Suprapubic skin (tissue), 4 donors: ENCODE measurements around the gene SDHA. TPM values are rescaled to one million over a fixed set of nuclear protein-coding genes. Genes with fewer than 3 reads are reported as not detected.
"Not testable (repeated sequence)": the region's sequence is repeated elsewhere in the genome, so short reads cannot be mapped to it uniquely, and the experiment has no call there.

Experiments
- DNase-seq, 2 donors: peaks; one replicate each; pipeline ENCODE4 v3.0.0-alpha.2; 2019; ENCODE audit warnings: low spot score in 2 of 2
- H3K27ac ChIP-seq: fragments of 200-600 bp; sonication (generic); one replicate; pipeline ENCODE4 v1.5.1; 2019
- H3K27me3 ChIP-seq: fragments of 200-600 bp; sonication (generic); one replicate; pipeline ENCODE4 v1.5.1; 2019
- H3K36me3 ChIP-seq: fragments of 200-600 bp; sonication (generic); one replicate; pipeline ENCODE4 v1.5.1; 2019
- H3K4me1 ChIP-seq: fragments of 200-600 bp; sonication (generic); one replicate; pipeline ENCODE4 v1.5.1; 2019
- H3K4me3 ChIP-seq: fragments of 200-600 bp; sonication (generic); one replicate; pipeline ENCODE4 v1.5.1; 2019; ENCODE audit warnings: mild to moderate bottlenecking
- H3K9me3 ChIP-seq: fragments of 200-600 bp; sonication (generic); one replicate; pipeline ENCODE4 v1.5.1; 2019
- EP300 ChIP-seq: sonication (generic); formaldehyde crosslinking; IDR thresholded peaks from one replicate; pipeline ENCODE4 v1.6.1; 2017; ENCODE audit warnings: antibody characterized with exemption
- POLR2A ChIP-seq, 2 donors: fragments of 450-650 bp; IDR thresholded peaks; one replicate each; pipeline ENCODE4 v1.6.1; 2017; ENCODE audit warnings: antibody characterized with exemption in 2 of 2, mild to moderate bottlenecking in 2 of 2, moderate library complexity in 2 of 2
- POLR2AphosphoS5 ChIP-seq, 3 donors: sonication (generic); formaldehyde crosslinking; IDR thresholded peaks; one replicate each; pipeline ENCODE4 v1.6.1; 2017; ENCODE audit warnings: antibody characterized with exemption in 3 of 3
- WGBS: methylation state at CpG from one replicate; pipeline ENCODE4 v1.1.5; 2018; 5-methylcytosine and 5-hydroxymethylcytosine counted together
- total RNA-seq, 4 donors: library from RNA; depleted of rRNA; stranded (reverse); fragments of >200 nt; gene quantifications; one replicate each; pipeline ENCODE4 v1.1.0, GENCODE V29; 2016

SDHA gene
- total RNA-seq, 4 donors from 2014 or later = 51.5 to 80.2 (median 68.7) TPM

GRCh38 chr5:234450-234849, 16.3 kb downstream of the SDHA start:
- Histone ChIP-seq H3K4me3 (no peak overlapping the region), H3K27me3 (no peaks in the 10 kb centered on the region), H3K9me3 (no peaks in the 10 kb centered on the region), H3K4me1 (no peaks in the 10 kb centered on the region), H3K27ac (no peak overlapping the region), H3K36me3 (peaks cover 93% of the 10 kb centered on the region)
- no peak for TF ChIP-seq POLR2AphosphoS5 (IDR thresholded peaks at IDR 0.05)
- TF ChIP-seq EP300 = no peak
- no peak for TF ChIP-seq POLR2A (IDR thresholded peaks at IDR 0.05)
- no peak for DNase-seq
- 93% methylated on average over 8 of the region's 8 CpGs for WGBS

GRCh38 chr5:235527-235926, 17.4 kb downstream of the SDHA start:
- DNase-seq, H3K27ac ChIP-seq, H3K4me1 ChIP-seq, H3K27me3 ChIP-seq, H3K9me3 ChIP-seq, H3K4me3 ChIP-seq: not testable (repeated sequence)
- WGBS = 95% methylated on average over 6 of the region's 9 CpGs
- peaks cover 93% of the 10 kb centered on the region for H3K36me3 ChIP-seq

DNA sequence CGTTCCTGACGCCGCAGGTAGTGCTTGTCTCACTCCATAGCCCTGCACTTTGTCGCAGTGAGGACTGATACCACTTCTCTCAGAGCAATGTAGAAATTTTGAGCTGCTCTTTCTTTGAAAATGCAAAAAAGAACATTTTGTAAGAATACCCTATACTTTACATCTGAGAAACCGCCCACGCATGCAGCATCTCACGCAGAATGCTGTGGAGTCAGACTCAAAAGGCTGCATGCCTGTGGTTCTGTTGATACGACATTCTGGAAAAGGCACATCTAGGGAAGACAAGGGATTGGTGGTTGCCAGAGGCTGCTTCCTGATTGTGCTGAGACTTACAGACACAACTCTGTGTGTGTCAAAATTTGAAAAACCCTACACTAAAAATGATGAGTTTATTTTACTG, 19.8 kb downstream of the SDHA start:
- peaks cover 95% of the 10 kb centered on the region for H3K36me3 ChIP-seq
- DNase-seq, H3K4me1 ChIP-seq, H3K9me3 ChIP-seq, H3K4me3 ChIP-seq, H3K27me3 ChIP-seq, H3K27ac ChIP-seq: not testable (repeated sequence)
- 94% methylated on average over 8 of the region's 8 CpGs for WGBS

GRCh38 chr5:240550-240949, 22.4 kb downstream of the SDHA start:
- not testable (repeated sequence) for H3K27ac ChIP-seq, H3K4me3 ChIP-seq, H3K27me3 ChIP-seq, H3K4me1 ChIP-seq, DNase-seq, H3K9me3 ChIP-seq
- H3K36me3 ChIP-seq = peaks cover 84% of the 10 kb centered on the region
- 98% methylated on average over 7 of the region's 7 CpGs for WGBS

DNA sequence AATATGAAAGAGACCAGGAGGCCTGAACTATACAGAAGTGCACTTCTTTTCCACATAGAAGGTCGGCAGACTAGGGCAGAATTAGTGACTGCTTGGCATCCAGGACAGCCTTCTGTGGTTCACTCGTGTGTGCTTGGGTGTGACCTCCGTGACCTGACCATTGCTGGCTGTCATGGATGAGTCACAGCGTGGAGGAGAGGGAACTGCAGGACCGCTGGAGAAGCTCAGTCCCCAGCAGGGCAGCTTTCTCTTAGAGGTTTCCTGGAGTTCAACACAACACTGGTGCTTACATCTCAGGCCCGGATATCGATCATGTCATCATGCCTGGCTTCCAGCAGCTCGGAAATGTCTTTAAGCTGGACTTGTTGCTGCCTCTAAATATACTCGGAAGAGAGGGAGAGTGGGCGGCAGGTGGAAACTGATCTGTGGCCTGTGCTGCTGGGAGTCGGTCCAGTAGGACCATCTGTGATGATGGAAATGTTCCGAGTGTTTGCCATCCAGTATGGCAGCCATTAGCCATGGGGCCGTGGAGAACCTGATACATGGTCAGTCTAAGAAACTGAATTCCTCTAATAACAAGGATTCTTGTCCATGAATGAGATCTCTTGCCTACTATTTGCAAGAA, 23.0 kb downstream of the SDHA start:
- H3K4me1 ChIP-seq, DNase-seq, H3K27me3 ChIP-seq, H3K4me3 ChIP-seq, H3K9me3 ChIP-seq, H3K27ac ChIP-seq: not testable (repeated sequence)
- WGBS = 92% methylated on average over 11 of the region's 13 CpGs
- H3K36me3 ChIP-seq = peaks cover 84% of the 10 kb centered on the region

DNA sequence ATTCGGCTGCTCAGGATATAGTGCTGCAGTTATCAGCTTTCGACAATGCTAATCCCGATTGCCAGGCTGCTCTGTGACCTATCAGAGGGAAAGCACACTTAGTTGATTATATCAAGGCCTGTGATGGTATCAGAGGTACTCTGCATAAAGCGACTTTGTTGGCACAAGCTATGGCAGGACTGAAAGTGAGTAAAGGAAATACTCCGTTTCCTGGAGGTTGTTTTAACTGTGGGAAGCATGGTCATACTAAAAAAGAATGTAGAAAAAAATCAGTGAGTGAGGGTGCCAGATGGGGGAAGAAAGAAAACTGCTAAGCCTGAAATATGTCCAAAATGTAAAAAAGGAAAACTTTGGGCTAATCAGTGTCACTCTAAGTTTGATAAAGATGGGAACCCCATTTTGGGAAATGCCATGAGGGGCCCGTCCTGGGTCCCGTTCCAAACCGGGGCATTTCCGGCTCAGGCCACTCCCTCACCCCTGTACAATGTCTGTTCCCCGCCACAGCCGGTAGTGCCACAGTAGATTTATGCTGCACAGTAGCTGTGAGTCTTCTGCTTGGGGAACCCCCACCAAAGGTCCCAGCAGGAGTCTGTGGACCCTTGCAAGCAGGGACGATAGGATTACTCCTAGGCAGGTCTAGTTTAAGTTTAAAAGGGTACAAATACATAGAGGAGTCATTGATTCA, 25.7 kb downstream of the SDHA start:
- not testable (repeated sequence) for H3K27me3 ChIP-seq, H3K4me3 ChIP-seq, H3K27ac ChIP-seq, DNase-seq, H3K4me1 ChIP-seq, H3K9me3 ChIP-seq
- WGBS = 72% methylated on average over 12 of the region's 12 CpGs
- peaks cover 77% of the 10 kb centered on the region for H3K36me3 ChIP-seq

- H3K27me3 ChIP-seq, H3K4me1 ChIP-seq, H3K9me3 ChIP-seq, DNase-seq, H3K27ac ChIP-seq, H3K4me3 ChIP-seq: not testable (repeated sequence)
- H3K36me3 ChIP-seq = peaks cover 75% of the 10 kb centered on the region
- 94% methylated on average over 5 of the region's 5 CpGs for WGBS
These were observed 27.6 kb downstream of the SDHA start for GRCh38 chr5:245717-246116.

- not testable (repeated sequence) for DNase-seq, H3K4me3 ChIP-seq, H3K27ac ChIP-seq, H3K4me1 ChIP-seq, H3K9me3 ChIP-seq, H3K27me3 ChIP-seq
- WGBS = 90% methylated on average over 2 of the region's 9 CpGs
- H3K36me3 ChIP-seq = peaks cover 71% of the 10 kb centered on the region
These were observed 32.3 kb downstream of the SDHA start for GRCh38 chr5:250396-250795.

- H3K9me3 ChIP-seq, H3K27ac ChIP-seq, H3K27me3 ChIP-seq, DNase-seq, H3K4me3 ChIP-seq, H3K4me1 ChIP-seq: not testable (repeated sequence)
- peaks cover 69% of the 10 kb centered on the region for H3K36me3 ChIP-seq
- WGBS = 98% methylated on average over 6 of the region's 12 CpGs
These were observed 32.9 kb downstream of the SDHA start for GRCh38 chr5:251016-251415.

DNA sequence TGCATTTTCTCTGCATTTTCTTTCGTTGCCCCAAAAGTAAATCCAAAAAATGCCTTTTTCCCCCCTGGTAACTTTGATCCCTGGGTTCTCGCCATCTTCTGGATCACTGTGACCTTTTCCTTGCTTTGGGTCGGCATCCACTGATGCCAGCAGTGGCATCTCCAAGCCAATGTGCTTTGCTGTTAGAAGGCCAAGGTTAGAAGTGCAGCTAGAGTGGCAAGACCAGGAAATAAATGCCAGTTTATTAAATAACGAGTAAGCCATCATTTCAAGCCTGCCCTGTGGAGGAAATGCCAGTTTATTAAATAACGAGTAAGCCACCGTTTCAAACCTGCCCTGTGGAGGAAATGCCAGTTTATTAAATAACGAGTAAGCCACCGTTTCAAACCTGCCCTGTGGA, 33.4 kb downstream of the SDHA start:
- H3K27me3 ChIP-seq, H3K4me1 ChIP-seq, DNase-seq, H3K4me3 ChIP-seq, H3K9me3 ChIP-seq, H3K27ac ChIP-seq: not testable (repeated sequence)
- 73% methylated on average over 8 of the region's 8 CpGs for WGBS
- H3K36me3 ChIP-seq = peaks cover 70% of the 10 kb centered on the region

GRCh38 chr5:251975-252374, 33.9 kb downstream of the SDHA start:
- Histone ChIP-seq H3K36me3 (peaks cover 75% of the 10 kb centered on the region), H3K27ac (peak overlapping the region; percentile 41)
- H3K4me1 ChIP-seq, DNase-seq, H3K27me3 ChIP-seq, H3K9me3 ChIP-seq, H3K4me3 ChIP-seq: not testable (repeated sequence)
- 67% methylated on average over 11 of the region's 11 CpGs for WGBS
